Muscle of back (tissue), 13 donors: Measurements from ENCODE around the gene ADH7. TPM values are rescaled to one million over a fixed set of nuclear protein-coding genes. Genes with fewer than 3 reads are reported as not detected.

Experiments used
- DNase-seq, 3 donors: peaks; one replicate each; pipeline versions ENCODE4 v3.0.0 to v3.0.0-alpha.2; 2013
- long read RNA-seq, 9 donors: transcript quantifications; one replicate each; lab custom pipeline, GENCODE V29; 2026
- polyA plus RNA-seq, 10 donors: library from polyadenylated mRNA; unstranded; fragments of 120-200 nt; gene quantifications; one replicate each; pipeline ENCODE4 v1.2.1, GENCODE V29; 2013; ENCODE audit not compliant: insufficient read length in 10 of 10

ADH7 gene
- under 1 TPM in 2 of 10 donors, not detected in 8; 0.05 to 0.19 TPM for polyA plus RNA-seq
- long read RNA-seq, donor 1: 0 reads
- long read RNA-seq, donor 2: 0 reads
- long read RNA-seq, donor 3: 0 reads
- long read RNA-seq, donor 4: 0 reads
- long read RNA-seq, donor 5: 0 reads
- long read RNA-seq, donor 6: 0 reads
- long read RNA-seq, donor 7: 0 reads
- long read RNA-seq, donor 8: 0 reads
- long read RNA-seq, donor 9: 0 reads

GRCh38 chr4:99435154-99435553 is at the start of gene ADH7:
Gene ADH7 (minus strand): TSS chr4:99435342. CDS start chr4:99435233, 109 bp downstream.
- no peak for DNase-seq

DNA sequence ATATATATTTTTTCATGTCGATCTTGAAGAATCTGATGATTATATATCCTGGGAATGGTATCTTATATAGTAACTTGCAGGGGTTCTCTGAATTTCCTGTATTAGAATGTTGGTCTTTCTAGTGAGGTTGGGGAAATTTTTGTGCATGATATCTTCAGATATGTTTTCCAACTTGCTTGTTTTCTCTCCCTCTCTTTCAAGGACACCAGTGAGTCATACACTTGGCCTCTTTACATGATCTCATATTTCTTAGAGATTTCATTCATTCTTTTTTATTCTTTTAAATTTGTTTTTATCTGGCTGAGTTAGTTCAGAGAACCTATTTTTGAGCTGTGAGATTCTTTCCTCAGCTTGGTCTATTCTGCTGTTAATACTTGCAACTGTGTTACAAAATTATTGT is 48.5 kb upstream of the ADH7 start:
- no peak for DNase-seq

- DNase-seq: no peak
These were observed 38.0 kb upstream of the ADH7 start for GRCh38 chr4:99473131-99473530.

GRCh38 chr4:99471896-99472295 is 36.8 kb upstream of the ADH7 start:
- no peak for DNase-seq

- DNase-seq: no peak
These were observed 36.2 kb upstream of the ADH7 start for GRCh38 chr4:99471349-99471748.

DNA sequence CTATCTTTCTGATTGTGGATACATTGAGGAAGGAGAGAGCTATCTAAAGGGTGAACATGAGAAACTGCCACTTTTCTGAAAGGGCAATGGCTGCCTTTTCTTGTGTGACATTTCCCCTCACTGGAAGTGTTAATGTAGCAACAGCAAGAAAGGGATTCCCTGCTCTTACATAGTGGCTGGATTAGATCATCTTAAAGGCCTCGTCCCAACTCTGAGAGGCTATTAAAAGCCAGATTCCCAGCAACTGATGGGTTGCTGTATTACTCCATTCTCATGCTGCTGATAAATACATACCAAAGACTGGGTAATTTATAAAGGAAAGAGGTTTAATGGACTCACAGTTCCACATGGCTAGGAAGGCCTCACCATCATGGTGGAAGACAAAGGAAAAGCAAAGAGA is 33.7 kb upstream of the ADH7 start:
- no peak for DNase-seq

GRCh38 chr4:99467887-99468286 is 32.7 kb upstream of the ADH7 start:
- DNase-seq: no peak

- no peak for DNase-seq
These were observed 28.4 kb upstream of the ADH7 start for GRCh38 chr4:99463566-99463965.

DNA sequence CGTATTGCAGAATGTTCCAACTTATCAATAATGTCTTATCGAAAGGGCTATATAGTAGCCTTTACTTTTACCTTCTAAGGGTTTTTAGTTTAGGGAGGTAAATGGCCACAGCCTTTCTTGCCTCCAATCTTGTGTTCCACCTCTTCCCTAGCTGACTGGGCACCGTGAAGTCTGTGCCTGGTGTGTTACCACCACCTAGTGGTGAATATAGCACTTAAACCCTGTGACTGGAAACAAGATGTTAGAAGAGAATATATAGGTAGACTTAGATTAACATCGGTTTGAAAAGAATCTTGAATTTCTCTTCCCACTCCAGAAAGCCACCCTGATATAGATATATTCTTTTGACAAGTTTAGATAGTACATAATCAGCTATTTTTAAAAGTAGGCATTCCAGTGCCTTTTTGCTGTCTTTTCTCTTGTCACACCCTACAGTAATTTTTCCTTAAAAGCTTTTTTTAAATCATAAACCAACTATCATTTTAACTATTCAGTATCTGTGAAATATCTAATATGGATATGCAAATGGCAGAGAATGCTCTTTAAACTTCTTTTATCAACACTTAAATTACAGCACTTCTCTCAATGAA is 27.8 kb upstream of the ADH7 start:
- peak; percentile 61 to 79 (median 73) for DNase-seq

DNA sequence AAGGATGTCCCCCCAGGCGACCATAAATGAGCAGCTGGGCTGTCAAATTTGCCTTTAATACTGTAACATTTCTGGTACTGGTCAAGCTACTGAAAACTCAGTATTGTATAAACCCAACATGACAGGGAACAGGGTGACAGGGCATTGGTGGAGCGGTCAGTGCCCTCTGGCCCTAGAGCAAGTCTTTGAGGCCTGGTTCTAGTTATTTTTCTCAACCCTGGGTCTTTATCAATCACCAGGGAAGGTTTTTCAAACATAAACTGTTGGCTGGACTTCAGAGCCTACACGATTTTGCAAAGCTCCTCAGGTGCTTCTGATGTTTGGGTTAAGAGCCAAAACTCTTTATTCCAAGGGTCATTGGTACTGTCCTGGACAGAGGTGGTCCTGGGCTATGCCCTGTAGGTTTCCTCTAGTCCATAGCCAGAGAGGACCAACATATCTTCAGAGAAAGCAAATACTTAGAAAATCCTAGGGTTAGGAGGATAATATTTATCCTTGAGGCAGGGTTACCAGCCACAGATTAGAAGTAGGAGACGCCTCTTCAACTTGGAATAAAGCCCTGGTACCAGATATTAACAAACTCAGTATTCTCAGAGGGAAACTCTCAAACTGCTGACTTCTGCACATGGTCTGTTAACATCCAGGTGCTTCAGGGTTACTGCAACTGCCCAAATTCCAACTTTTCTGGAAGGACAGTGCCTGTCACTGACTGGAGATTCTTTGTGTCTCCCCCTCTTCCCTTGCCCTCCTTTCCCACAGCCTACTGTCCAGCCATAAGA is 26.7 kb upstream of the ADH7 start:
- DNase-seq: no peak

DNA sequence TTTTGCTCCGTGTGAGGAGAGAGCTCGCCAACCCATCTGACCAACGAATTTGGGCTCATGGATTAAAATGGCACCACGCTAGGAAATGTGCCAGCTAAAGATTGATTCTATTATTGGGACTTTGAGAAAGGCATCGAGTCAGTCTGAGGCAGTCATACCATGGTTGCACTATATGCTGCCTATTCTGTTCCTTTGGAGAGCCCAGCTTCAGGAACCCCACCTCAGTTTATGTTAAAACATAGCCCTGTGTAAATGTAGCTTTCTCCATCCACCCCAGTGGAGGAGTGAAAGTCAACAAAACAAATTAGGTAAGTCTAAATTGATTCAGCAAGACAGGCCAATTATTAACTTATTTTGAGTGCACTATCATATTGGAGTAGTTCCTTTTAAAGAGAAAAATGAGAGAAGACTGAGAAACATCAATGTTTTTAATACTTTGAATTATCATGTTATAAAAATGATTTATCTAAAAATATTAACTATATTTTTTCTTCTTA is 24.5 kb upstream of the ADH7 start:
- DNase-seq: no peak

DNA sequence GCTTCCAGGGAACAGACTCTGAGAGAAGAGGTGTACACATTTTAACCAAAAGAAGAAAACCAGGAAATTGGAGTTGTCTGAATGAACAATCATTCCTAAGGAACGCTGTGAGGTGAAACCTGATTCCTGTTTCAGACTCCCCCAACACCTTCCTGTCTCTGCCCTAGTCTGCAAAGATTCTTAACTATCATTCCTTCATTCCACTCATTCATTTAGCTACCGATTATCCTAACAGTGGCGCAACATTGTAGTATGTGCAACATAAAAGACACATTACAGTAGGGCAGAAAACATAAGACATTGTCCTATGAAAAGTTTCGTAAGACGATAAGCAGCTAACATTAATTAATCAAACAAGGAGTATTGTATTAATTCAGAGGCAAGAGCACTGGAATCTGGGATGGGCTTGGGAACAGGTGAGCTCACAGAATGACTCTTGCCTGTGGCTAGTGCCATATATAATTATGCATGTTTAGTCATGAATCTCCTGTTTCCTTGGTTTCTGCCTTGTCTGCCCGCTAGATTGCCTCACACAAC is 23.8 kb upstream of the ADH7 start:
- DNase-seq: no peak

DNA sequence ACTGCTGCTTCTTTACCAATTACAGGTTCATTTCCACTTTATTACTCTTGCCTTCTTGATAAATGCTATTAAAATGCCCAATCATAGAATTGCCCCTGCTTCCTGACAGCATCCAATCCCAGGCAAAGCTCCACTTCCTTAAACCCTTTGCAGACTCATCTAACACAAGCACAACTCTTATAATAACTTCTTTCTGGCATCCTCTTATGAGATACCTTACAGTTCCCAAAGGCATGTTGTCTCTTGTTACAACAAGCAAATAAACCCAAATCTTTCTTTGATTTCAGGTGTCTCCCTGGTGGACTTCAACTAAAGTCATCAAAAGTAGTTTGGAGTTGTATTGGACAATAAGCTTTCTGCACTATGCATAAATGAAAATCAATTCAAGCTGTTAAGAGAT is 22.5 kb upstream of the ADH7 start:
- DNase-seq: no peak

DNA sequence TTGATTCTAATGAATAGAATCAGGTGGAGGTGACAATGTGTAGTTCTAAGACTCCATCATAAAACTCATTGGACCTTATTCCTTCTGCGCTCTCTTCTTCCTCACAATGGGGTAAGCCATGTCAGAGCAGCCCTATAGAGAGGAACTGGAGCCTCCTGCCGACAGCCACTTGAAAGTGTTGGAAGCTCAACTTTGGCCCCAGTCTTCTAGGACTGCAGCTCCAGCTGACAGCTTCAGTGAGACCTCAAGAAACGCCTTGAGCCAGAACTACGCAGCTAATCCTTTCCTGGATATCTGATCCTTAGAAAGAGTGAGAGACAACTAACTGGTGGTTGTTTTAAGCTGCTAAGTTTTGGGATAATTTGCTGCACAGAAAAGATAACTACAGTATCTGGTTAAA is 22.1 kb upstream of the ADH7 start:
- no peak for DNase-seq

- no peak for DNase-seq
These were observed 12.4 kb upstream of the ADH7 start for GRCh38 chr4:99447513-99447912.

- no peak for DNase-seq
These were observed 11.9 kb upstream of the ADH7 start for GRCh38 chr4:99447079-99447478.

GRCh38 chr4:99438405-99438780 is 3.3 kb upstream of the ADH7 start:
- peak; percentile 10 to 31 (median 20) for DNase-seq

- DNase-seq: no peak
These were observed 2.7 kb upstream of the ADH7 start for GRCh38 chr4:99437723-99438404.

- peak in 1 of 3 donors; percentile 9 for DNase-seq
These were observed 2.0 kb upstream of the ADH7 start for GRCh38 chr4:99436976-99437722.

DNA sequence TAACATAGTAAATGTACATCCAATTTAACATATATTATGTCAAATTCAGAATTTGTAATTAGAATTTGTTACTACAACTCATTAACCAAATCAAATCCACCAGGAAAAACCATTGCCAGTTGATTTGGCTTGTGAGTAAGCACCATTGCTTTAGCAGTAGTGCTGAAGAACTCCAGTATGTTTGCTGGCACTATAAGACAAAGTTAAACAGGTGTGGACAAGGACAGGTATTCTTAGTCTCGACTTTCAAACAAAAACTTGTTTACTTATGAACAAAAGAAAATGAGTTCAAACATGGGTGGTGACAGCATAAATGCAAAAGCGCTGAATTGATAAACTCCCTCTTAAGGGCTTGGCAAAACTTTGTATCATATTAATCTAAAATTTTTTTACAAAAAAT is 1.3 kb upstream of the ADH7 start:
- no peak for DNase-seq

DNA sequence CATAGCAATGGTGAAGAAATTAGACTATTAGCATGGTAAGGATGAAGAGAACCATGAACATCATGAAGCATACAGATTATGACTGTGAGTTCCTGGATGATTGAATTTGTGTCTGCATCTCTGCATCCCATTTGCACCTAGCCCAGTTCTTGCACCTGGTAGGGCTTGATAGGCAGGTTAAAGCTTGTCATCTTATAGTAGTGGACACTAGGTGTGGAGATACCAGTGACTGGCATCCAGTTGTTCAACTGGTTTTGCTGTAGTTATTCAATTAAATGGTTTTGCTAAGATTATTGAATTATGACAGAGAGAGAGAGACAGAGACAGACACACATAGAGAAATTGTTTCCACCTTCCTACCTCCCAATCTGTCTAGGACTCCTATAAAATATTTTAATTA is 5.0 kb downstream of the ADH7 start:
- DNase-seq: no peak
